Mucosa of stomach (tissue), 1 donor: ENCODE measurements around the gene GPC4.

Source experiments
- H3K27me3 ChIP-seq: one replicate; pipeline ENCODE4 v1.7.0; 2013; ENCODE audit warnings: mild to moderate bottlenecking, low read length; ENCODE audit not compliant: control insufficient read depth, insufficient read depth
- H3K36me3 ChIP-seq: one replicate; pipeline ENCODE4 v1.7.0; 2013; ENCODE audit warnings: low read length; ENCODE audit not compliant: control insufficient read depth, insufficient read depth
- H3K4me1 ChIP-seq: one replicate; pipeline ENCODE4 v1.7.0; 2013; ENCODE audit warnings: mild to moderate bottlenecking, low read length; ENCODE audit not compliant: control insufficient read depth, insufficient read depth
- H3K4me3 ChIP-seq: one replicate; pipeline ENCODE4 v1.7.0; 2013; ENCODE audit warnings: low read length
- H3K9ac ChIP-seq: one replicate; pipeline ENCODE4 v1.7.0; 2013; ENCODE audit warnings: mild to moderate bottlenecking, low read length, moderate library complexity
- H3K9me3 ChIP-seq: one replicate; pipeline ENCODE4 v1.7.0; 2013; ENCODE audit warnings: mild to moderate bottlenecking, low read length, moderate library complexity; ENCODE audit not compliant: control insufficient read depth
- donor health status: Pancreatic carcinoma.

The GPC4 gene

GRCh38 chrX:133376422-133376821 lies 38.9 kb downstream of the GPC4 start:
- H3K4me1 ChIP-seq: no peaks in the 10 kb centered on the region
- H3K9ac ChIP-seq: no peak overlapping the region
- H3K4me3 ChIP-seq: no peak overlapping the region
- no peaks in the 10 kb centered on the region for H3K9me3 ChIP-seq
- H3K27me3 ChIP-seq: no peaks in the 10 kb centered on the region
- H3K36me3 ChIP-seq: no peaks in the 10 kb centered on the region

GRCh38 chrX:133375615-133376340 lies 39.5 kb downstream of the GPC4 start:
- no peaks in the 10 kb centered on the region for H3K9me3 ChIP-seq
- H3K4me1 ChIP-seq: no peaks in the 10 kb centered on the region
- no peaks in the 10 kb centered on the region for H3K27me3 ChIP-seq
- no peaks in the 10 kb centered on the region for H3K36me3 ChIP-seq
- no peak overlapping the region for H3K9ac ChIP-seq
- H3K4me3 ChIP-seq: no peak overlapping the region

GRCh38 chrX:133374874-133375387 lies 40.4 kb downstream of the GPC4 start:
- H3K4me1 ChIP-seq: no peaks in the 10 kb centered on the region
- no peak overlapping the region for H3K4me3 ChIP-seq
- no peaks in the 10 kb centered on the region for H3K36me3 ChIP-seq
- H3K9me3 ChIP-seq: no peaks in the 10 kb centered on the region
- H3K9ac ChIP-seq: no peak overlapping the region
- H3K27me3 ChIP-seq: no peaks in the 10 kb centered on the region

GRCh38 chrX:133373386-133374079 lies 41.8 kb downstream of the GPC4 start:
- no peaks in the 10 kb centered on the region for H3K27me3 ChIP-seq
- H3K4me1 ChIP-seq: no peaks in the 10 kb centered on the region
- no peaks in the 10 kb centered on the region for H3K9me3 ChIP-seq
- no peaks in the 10 kb centered on the region for H3K36me3 ChIP-seq
- H3K9ac ChIP-seq: no peak overlapping the region
- H3K4me3 ChIP-seq: no peak overlapping the region

- Histone ChIP-seq H3K4me3 (no peak overlapping the region), H3K9ac (no peak overlapping the region), H3K27me3 (no peaks in the 10 kb centered on the region), H3K9me3 (no peaks in the 10 kb centered on the region), H3K4me1 (peaks cover 9% of the 10 kb centered on the region), H3K36me3 (no peaks in the 10 kb centered on the region)
Observed at GRCh38 chrX:133370696-133371275, 44.5 kb downstream of the GPC4 start.

- Histone ChIP-seq H3K9ac (no peak overlapping the region), H3K4me1 (peaks cover 11% of the 10 kb centered on the region), H3K36me3 (no peaks in the 10 kb centered on the region), H3K4me3 (no peak overlapping the region), H3K9me3 (no peaks in the 10 kb centered on the region), H3K27me3 (no peaks in the 10 kb centered on the region)
Observed at GRCh38 chrX:133369065-133369464, 46.2 kb downstream of the GPC4 start.

GRCh38 chrX:133366735-133367134 lies 48.6 kb downstream of the GPC4 start:
- H3K36me3 ChIP-seq: no peaks in the 10 kb centered on the region
- no peak overlapping the region for H3K4me3 ChIP-seq
- H3K9me3 ChIP-seq: no peaks in the 10 kb centered on the region
- no peaks in the 10 kb centered on the region for H3K27me3 ChIP-seq
- peaks cover 11% of the 10 kb centered on the region for H3K4me1 ChIP-seq
- no peak overlapping the region for H3K9ac ChIP-seq

GRCh38 chrX:133365871-133366611 lies 49.2 kb downstream of the GPC4 start:
- no peaks in the 10 kb centered on the region for H3K36me3 ChIP-seq
- H3K9me3 ChIP-seq: no peaks in the 10 kb centered on the region
- peaks cover 11% of the 10 kb centered on the region for H3K4me1 ChIP-seq
- no peaks in the 10 kb centered on the region for H3K27me3 ChIP-seq
- no peak overlapping the region for H3K9ac ChIP-seq
- no peak overlapping the region for H3K4me3 ChIP-seq

GRCh38 chrX:133364865-133365264 lies 50.4 kb downstream of the GPC4 start:
- Histone ChIP-seq H3K9ac (no peak overlapping the region), H3K4me1 (peaks cover 11% of the 10 kb centered on the region), H3K27me3 (no peaks in the 10 kb centered on the region), H3K9me3 (no peaks in the 10 kb centered on the region), H3K36me3 (no peaks in the 10 kb centered on the region), H3K4me3 (no peak overlapping the region)

GRCh38 chrX:133364196-133364595 lies 51.1 kb downstream of the GPC4 start:
- H3K9me3 ChIP-seq: no peaks in the 10 kb centered on the region
- H3K4me1 ChIP-seq: peaks cover 11% of the 10 kb centered on the region
- H3K27me3 ChIP-seq: no peaks in the 10 kb centered on the region
- H3K4me3 ChIP-seq: no peak overlapping the region
- H3K9ac ChIP-seq: no peak overlapping the region
- H3K36me3 ChIP-seq: no peaks in the 10 kb centered on the region

- H3K4me3 ChIP-seq: no peak overlapping the region
- H3K36me3 ChIP-seq: no peaks in the 10 kb centered on the region
- H3K27me3 ChIP-seq: no peaks in the 10 kb centered on the region
- no peak overlapping the region for H3K9ac ChIP-seq
- H3K9me3 ChIP-seq: no peaks in the 10 kb centered on the region
- peaks cover 11% of the 10 kb centered on the region for H3K4me1 ChIP-seq
Observed at GRCh38 chrX:133362538-133362937, 52.8 kb downstream of the GPC4 start.

- Histone ChIP-seq H3K9me3 (no peaks in the 10 kb centered on the region), H3K9ac (no peak overlapping the region), H3K27me3 (no peaks in the 10 kb centered on the region), H3K4me3 (no peak overlapping the region), H3K36me3 (no peaks in the 10 kb centered on the region), H3K4me1 (no peaks in the 10 kb centered on the region)
Observed at GRCh38 chrX:133359466-133359865, 55.8 kb downstream of the GPC4 start.
